GM12864 (cell line): ENCODE data around the gene KRTAP5-4.

Experiments used
- DNase-seq: peaks from one replicate; pipeline ENCODE4 v3.0.0-alpha.2; 2011; ENCODE audit warnings: low read depth
- H3K4me3 ChIP-seq: 2 replicates; pipeline ENCODE4 v1.5.1; 2011; ENCODE audit warnings: mild to moderate bottlenecking, low read depth, low read length, control low read depth
- CTCF ChIP-seq: IDR thresholded peaks from 2 replicates; pipeline ENCODE4 v1.5.1; 2011; ENCODE audit warnings: low read depth, mild to moderate bottlenecking, moderate library complexity, low read length, control low read depth, inconsistent platforms; ENCODE audit errors: missing control alignments

KRTAP5-4 gene

GRCh38 chr11:1656061-1656441, 34.1 kb upstream of the KRTAP5-4 start:
- TF ChIP-seq CTCF: no peak
- no peak for DNase-seq
- H3K4me3 ChIP-seq: no peak overlapping the region

DNA sequence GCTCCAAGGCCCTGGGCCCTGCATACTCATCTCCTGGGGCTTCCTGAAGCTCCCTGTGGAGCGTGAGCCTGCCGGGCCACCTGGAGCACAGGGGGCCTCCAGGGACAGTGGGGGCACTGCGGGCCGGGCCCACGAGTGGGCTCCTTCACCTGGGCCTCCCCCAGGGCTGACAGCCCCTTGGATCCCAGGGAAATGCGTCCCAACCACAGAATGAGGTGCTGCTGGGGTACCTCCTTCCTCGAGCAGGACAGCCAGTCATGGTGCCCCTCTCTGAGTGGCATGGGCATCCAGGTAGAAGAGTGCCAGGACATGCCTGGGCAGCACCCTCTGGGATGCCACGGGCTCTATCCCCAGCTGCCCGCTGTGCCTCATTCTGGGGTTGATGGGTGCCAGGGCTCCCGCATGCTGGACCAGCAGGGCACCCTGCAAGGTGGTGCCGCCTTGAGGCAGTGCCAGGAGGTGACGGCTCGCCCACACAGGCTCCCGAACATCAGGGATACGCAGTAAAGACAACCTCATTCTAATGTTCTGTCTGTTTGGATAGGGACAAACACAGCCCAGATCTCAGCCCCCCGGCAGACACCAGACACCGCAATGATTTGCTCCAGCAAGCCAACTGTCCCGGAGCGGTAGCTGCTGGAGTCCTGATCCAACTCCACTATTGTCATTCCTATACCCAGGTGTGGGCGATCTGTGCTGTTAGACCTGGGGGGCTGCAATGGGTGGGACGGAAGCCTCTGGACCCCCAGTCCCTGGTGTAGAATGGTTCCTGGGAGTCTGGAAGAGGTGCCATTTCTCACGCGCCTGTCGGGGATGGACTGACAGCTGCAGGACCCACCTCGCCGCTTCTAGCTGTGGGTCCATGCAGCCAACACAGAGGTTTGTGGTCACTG, 33.5 kb upstream of the KRTAP5-4 start:
- TF ChIP-seq CTCF: no peak
- no peak overlapping the region for H3K4me3 ChIP-seq
- no peak for DNase-seq

DNA sequence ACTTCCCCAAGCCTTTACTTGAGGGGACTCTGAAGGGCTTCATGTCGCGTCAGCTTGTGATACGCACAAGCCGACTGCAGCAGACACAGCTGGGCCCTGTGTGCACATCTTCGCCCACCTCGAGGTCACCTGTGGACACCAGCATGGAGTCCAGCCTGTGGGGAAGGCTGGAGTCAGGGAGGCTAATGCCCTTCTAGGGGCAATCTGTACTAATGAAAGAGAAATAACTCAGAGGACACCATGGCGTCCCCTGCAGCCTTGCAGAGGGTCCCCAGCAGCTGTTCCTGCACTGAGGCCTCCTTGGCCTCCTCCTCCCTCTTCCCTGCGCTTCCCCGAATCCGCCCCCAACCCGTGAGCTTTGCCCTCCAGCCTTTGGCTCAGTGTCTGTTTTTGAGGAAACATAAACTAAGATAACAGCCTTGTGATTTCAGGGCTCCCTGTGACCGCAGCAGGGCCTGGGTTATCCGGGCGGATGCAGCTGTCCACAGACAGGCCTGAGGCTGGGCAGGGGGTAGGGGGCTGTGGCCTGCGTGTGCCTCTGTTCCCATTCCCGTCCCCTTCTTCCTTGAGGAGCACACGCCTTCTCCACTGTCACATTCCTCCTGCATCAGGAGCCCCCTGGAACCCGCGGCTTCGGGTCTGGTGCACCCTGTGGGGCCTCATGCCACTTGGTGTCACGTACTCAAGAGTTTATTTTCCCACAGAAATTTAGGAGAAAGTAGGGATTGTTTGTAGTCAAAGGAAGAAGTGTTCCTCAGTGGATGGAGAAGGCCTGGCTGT, 32.6 kb upstream of the KRTAP5-4 start:
- no peak for DNase-seq
- no peak for TF ChIP-seq CTCF
- no peak overlapping the region for H3K4me3 ChIP-seq

DNA sequence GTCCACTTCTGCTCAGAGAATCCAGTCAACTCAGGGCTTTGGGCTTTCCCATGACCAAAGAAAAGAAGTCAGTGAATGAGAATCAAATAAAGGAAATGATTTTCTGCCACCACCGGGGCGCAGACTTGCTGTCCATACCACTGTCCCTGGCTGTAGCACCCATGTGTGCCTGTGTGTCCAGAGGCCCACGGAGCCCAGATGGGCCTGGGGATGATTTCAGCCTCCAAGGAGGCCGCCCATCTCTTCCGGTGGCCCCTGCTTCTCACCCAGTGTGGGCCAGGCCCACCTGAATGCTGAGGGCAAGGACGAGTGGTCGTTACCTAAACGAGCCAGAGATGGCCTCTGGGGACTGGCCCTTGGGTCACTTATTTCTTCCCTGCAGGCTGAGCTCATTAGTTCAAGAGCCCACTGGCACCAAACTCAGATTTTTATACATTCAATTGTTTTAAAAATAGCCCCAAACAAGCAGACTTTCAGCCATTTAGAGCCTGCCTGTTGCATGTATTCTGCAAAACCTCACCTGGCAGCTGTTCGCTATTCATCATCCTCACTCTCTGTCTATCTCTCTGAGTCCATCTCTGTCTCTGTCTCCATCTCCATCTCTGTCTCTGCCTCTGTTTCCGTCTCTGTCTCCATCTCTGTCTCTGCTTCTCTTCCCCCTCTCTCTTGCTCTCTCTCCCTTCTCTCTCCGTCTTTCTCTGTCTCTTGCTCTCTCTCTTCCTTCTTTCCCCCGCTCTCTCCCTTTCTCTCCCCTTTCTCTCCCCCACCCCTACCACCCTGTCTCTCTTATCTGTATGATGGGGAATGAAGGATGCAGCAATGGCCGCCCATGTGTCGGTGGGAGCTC, 31.8 kb upstream of the KRTAP5-4 start:
- H3K4me3 ChIP-seq: no peak overlapping the region
- TF ChIP-seq CTCF: no peak
- DNase-seq: no peak

DNA sequence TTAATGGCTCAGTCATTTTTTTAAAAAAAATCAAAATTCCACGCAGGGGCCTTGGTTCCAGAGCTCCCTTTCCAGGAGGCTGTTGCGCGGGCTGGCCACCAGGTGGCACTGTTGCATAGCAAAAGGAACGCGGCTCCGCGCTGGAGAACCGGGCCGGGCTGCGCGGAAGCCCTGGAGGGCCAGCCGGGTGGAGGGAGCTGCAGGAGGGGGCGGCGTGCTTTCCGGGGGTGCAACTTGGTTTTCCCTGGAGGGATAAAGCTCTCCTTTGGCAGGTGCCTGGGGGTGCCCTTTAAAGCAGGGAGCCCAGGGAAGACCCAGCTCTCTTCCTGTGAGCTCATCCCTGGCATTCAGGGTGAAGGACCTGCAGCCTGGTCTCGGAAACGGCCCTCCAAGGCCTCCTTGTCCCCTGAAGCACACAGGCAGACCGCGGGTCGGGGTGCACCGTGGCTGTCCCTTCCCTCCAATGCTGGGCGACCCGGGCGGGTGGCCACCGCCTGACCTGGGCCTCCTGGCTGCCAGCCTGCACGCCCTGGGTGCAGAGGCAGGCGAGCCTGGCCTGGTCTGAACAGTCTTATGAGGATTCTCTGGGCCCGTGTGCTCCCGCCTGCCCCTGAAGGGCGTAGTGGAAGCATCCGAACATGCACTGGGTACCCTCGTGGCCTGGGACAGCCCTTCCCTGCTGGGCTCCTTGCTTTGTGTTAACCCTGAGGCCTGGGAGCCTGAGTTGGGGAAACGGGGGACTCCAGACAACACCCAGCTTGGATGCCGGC, 31.0 kb upstream of the KRTAP5-4 start:
- DNase-seq: no peak
- H3K4me3 ChIP-seq: no peak overlapping the region
- peak; percentile 86 for TF ChIP-seq CTCF

DNA sequence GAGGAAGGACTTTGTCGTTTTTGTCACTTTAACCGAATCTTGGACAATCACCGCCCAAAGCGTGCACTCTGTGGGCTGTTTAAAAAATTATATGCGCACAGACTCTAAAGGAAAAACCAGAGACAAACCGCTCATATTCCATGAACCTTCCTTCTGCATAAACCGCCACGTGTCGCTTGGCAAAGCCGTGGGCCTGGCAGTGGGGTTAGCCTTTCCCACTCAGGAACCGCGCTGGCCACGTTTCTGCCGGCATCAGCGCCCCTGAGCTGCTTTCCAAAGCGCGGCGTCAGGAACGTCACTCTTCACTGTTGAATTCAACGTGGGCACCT, 30.5 kb upstream of the KRTAP5-4 start:
- no peak overlapping the region for H3K4me3 ChIP-seq
- DNase-seq: no peak
- no peak for TF ChIP-seq CTCF
